GM12872 (cell line): ENCODE data around the gene TBL1Y.

Source experiments
- TF ChIP-seq, protein P1 (sequence below): IDR thresholded peaks from 3 replicates; pipeline ENCODE4 v1.5.1; 2011; ENCODE audit warnings: low read depth, mild to moderate bottlenecking, low read length, moderate library complexity; ENCODE audit not compliant: insufficient read depth

Gene TBL1Y

DNA sequence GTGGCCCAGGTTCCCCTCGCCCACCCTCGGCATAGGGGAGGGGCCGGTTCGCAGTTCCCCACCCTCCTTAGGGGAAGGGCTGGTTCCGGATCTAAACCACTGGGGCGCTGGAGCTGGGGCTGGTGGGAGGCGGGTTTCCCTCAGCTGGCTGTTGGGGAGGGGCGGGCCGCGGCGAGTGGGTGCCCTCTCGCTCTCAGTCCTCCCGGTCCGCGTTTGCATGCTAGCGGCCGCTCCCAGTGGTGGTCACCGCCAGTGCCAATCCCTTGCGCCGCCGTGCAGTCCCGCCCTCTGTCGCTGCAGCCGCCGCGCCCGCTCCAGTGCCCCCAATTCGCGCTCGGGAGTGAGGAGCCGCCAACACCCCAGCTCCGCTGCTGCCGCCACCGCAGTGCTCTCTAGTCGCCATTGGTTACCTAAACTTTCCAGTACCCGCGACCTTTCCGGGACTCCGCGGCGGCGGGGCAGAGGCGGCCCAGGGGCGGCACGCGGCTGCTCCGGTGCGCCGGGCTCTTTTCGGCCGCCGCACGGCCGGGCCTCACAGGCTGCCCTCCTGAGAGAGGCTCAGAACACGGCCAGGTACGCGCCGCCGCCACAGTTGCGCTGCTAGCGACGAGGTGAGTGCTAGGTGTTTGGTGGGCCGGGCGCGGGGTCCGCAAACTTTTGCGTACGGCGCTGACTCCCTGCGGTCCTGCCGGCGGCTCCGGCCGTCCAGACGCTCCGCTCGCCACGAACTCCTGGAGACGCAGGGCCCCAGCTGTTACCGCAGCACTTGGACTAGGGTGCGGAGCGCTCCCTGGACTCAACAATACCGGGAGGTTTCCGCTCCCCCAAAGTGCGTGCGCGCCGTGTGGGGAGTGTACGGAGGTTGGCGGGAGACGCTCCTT lies at the start of gene TBL1Y:
TSS of gene TBL1Y (plus strand) at position 326 of the 881 bp plus-strand sequence. CDS start 114,388 bp downstream, outside the sequence.
- TF ChIP-seq, protein P1, sequence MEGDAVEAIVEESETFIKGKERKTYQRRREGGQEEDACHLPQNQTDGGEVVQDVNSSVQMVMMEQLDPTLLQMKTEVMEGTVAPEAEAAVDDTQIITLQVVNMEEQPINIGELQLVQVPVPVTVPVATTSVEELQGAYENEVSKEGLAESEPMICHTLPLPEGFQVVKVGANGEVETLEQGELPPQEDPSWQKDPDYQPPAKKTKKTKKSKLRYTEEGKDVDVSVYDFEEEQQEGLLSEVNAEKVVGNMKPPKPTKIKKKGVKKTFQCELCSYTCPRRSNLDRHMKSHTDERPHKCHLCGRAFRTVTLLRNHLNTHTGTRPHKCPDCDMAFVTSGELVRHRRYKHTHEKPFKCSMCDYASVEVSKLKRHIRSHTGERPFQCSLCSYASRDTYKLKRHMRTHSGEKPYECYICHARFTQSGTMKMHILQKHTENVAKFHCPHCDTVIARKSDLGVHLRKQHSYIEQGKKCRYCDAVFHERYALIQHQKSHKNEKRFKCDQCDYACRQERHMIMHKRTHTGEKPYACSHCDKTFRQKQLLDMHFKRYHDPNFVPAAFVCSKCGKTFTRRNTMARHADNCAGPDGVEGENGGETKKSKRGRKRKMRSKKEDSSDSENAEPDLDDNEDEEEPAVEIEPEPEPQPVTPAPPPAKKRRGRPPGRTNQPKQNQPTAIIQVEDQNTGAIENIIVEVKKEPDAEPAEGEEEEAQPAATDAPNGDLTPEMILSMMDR = no peak

DNA sequence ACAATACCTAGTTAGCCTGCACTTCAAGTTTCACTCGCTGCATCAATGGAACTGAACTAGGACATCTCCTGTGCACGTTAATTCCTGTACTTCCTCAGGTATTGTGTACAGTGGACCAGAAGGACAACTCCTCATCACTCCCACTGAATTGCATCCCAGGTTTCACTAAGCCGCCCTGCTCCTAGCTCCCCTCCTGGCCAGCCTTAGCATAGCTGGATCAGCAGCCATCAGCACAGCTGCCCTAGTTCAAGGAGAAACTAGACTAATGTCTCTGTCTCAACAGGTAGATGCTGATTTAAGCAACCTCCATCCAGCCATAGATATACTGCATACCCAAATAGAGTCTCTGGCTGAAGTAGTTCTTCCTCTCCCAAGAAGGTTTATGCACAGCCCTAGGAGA lies 16.0 kb upstream of the TBL1Y start:
- TF ChIP-seq, protein P1 = no peak

DNA sequence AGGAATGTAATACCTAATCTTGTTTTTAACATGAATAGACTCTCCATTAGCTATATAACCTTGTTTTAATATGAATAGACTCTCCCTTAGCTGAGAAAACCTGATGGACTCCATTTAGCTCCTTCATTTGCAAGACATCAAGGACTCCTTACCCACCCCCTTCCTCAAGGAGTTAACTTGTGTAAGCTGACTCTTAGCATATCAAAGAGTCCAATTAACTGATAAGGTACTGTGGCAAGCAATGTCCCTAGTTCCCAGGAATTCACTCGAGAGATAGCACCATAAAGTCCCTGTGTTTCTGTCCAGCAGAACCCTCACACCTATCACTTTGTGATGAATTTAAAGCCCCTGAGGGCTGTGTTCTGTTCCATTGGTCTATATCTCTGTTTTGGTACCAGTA lies 15.3 kb upstream of the TBL1Y start:
- TF ChIP-seq, protein P1 = no peak

DNA sequence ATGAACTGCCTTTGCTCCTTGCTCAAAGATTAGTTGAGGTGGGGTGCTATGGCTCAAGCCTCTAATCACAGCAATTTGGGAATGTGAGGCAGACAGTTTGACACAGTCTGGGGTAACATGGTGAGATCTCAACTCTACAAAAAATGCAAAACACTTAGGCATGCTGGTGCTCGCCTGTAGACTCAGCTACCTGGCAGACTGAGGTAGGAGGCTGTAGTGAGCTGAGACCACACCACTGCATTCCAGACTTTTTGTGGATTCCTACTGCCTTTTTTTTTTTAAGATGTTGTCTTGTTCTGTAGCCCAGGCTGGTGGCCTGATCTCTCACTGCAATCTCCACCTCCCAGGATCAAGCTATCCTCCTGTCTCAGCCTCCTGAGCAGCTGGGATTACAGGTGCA lies 2.9 kb upstream of the TBL1Y start:
- TF ChIP-seq, protein P1 = no peak

DNA sequence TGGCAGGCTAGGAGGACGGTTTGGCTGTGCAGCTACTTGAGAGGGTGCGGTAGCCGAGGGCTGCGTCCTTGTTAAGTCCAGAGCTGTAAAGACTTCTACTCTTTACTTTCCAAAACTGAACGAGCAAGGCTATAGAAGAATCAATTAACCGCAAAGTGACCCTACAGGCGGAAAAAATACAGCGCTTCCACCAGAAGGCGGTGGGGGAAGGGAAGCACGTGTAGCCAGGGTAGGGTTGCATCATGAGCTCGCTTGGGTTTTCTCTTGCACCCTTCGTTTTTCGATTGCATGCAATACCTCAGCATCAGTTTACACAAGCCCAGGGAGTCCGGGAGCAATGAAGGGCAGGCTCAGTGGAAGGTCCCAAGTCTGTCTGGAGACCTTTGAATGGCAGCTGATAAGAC lies 1.4 kb upstream of the TBL1Y start:
- TF ChIP-seq, protein P1 = no peak

DNA sequence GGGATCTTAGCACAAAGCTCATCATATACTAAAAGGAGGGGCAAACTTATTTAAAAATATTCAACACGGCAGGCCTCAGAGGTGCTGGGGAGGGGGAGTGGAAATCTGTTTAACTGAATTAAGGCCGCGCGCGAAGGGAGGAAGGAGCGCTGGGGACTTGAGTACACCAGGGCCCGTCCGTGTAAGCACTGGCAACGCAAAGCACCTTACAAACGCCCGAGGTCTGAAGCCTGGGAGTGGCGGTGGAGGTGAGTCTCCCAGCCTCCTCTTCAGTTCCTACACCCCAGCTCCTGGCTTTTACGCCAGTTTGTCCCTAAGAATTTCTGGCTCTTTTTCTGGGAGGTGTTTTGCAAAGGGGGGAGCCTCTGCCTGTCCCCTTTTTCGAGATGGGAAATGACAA lies 641 bp upstream of the TBL1Y start:
- TF ChIP-seq, protein P1 = no peak

DNA sequence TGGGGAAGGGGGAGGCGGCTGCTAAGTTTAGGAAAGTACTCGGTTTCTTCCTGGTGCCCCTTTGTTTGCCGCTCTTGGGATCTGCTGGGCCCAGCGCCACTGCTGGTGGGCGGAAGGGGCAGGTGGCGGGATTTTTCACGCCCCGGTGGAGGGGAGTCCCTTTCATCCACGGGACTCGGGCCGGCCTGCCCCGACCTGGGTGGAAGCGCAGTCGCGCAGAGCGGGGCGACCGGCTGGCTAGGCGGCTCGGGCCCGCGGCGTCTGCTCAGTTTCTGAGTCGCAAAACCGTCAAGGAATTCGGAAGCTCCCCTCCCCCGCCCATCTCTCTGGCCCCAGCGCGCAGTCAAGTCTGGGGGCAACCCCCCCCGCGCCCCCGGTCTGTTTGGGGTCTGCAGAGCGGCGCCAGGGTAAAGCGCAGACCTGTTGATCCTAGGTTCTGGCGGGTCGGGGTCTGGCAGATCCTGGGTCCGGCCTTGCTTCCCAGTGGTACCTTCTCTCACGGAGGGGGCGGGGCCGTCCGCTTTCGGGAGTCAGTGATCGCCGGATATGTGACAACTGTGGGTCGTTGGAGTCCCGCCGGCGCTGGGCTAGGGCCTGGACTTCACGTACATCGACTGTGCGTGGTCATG lies 870 bp downstream of the TBL1Y start, which contains the start of gene AMELY:
TSS of gene AMELY (minus strand) at position 500 of the 629 bp plus-strand sequence. CDS start 39,144 bp downstream, outside the sequence.
- TF ChIP-seq, protein P1 = no peak
